IMR-90 (cell line): Measurements from ENCODE around the gene RNF151. TPM values are rescaled to one million over a fixed set of nuclear protein-coding genes. Genes with fewer than 3 reads are reported as not detected.

Experiments
- ATAC-seq: fragments of 200-7000 bp; cut with Tn5 transposase; 2 replicates; pipeline ENCODE4 v1.9.1; 2020; ENCODE audit warnings: low read depth, mild to moderate bottlenecking, moderate library complexity
- BruUV-seq: library from RNA; stranded (reverse); fragments of 400-500 nt; replicated peaks from 2 replicates; lab custom pipeline; 2021; lab: Mats Ljungman, UMichigan
- CTCF ChIA-PET: fragments of 300-600 bp; formaldehyde crosslinking; extraction: SDS; loops from one replicate; lab custom pipeline; 2021; ENCODE audit warnings: antibody characterized with exemption; lab: Yijun Ruan, JAX
- POLR2A ChIA-PET: fragments of 300-600 bp; sonication (Branson Sonifier 250); formaldehyde crosslinking; loops from one replicate; lab custom pipeline; 2022; ENCODE audit warnings: antibody characterized with exemption; ENCODE audit not compliant: unreplicated experiment; lab: Charles Lee
- DNase-seq: peaks from one replicate; pipeline ENCODE4 v3.0.0; 2013
- H2AFZ ChIP-seq: replicated peaks from 2 replicates; pipeline ENCODE3; 2013; ENCODE audit warnings: low read length, mild to moderate bottlenecking; ENCODE audit not compliant: poor library complexity
- H2AK5ac ChIP-seq: 2 replicates; pipeline ENCODE4 v1.6.1; 2013; ENCODE audit warnings: low read depth, low read length, inconsistent platforms
- H2AK9ac ChIP-seq: replicated peaks from 2 replicates; pipeline ENCODE3; 2013; ENCODE audit warnings: mild to moderate bottlenecking, low read depth, low read length, moderate library complexity; ENCODE audit not compliant: poor library complexity
- H2BK120ac ChIP-seq: 2 replicates; pipeline ENCODE4 v1.6.1; 2013; ENCODE audit warnings: low read depth, low read length, inconsistent platforms
- H2BK15ac ChIP-seq: 3 replicates; pipeline ENCODE4 v1.6.1; 2013; ENCODE audit warnings: low read depth, low read length, inconsistent platforms
- H2BK20ac ChIP-seq: 2 replicates; pipeline ENCODE4 v1.6.1; 2013; ENCODE audit warnings: low read depth, mild to moderate bottlenecking, inconsistent platforms, low read length, moderate library complexity
- H2BK5ac ChIP-seq: 2 replicates; pipeline ENCODE4 v1.6.1; 2013; ENCODE audit warnings: mild to moderate bottlenecking, low read depth, low read length, inconsistent platforms; ENCODE audit not compliant: poor library complexity, severe bottlenecking
- H3K14ac ChIP-seq: replicated peaks from 2 replicates; pipeline ENCODE4 v1.6.1; 2013; ENCODE audit warnings: low read depth, low read length, inconsistent platforms
- H3K18ac ChIP-seq: 2 replicates; pipeline ENCODE4 v1.6.1; 2013; ENCODE audit warnings: low read depth, low read length, control low read depth
- H3K23ac ChIP-seq: 2 replicates; pipeline ENCODE4 v1.6.1; 2013; ENCODE audit warnings: low read depth, low read length, inconsistent platforms
- H3K27ac ChIP-seq: 2 replicates; pipeline ENCODE4 v1.5.1; 2013; ENCODE audit warnings: mild to moderate bottlenecking, control low read depth, low read length; ENCODE audit not compliant: insufficient read depth
- H3K27me3 ChIP-seq: 2 replicates; pipeline ENCODE4 v1.6.1; 2013; ENCODE audit warnings: low read length; ENCODE audit not compliant: control insufficient read depth, insufficient read depth
- H3K36me3 ChIP-seq: 2 replicates; pipeline ENCODE4 v1.6.1; 2013; ENCODE audit warnings: low read length, mixed read lengths; ENCODE audit not compliant: control insufficient read depth, insufficient read depth
- H3K4ac ChIP-seq: 2 replicates; pipeline ENCODE4 v1.6.1; 2013; ENCODE audit warnings: low read depth, low read length, inconsistent platforms
- H3K4me1 ChIP-seq: 2 replicates; pipeline ENCODE4 v1.6.1; 2013; ENCODE audit warnings: low read length, mixed read lengths; ENCODE audit not compliant: control insufficient read depth, insufficient read depth
- H3K4me2 ChIP-seq: 2 replicates; pipeline ENCODE4 v1.6.1; 2013; ENCODE audit warnings: low read depth, mild to moderate bottlenecking, control low read depth, low read length, moderate library complexity
- H3K4me3 ChIP-seq: 2 replicates; pipeline ENCODE4 v1.5.1; 2013; ENCODE audit warnings: low read depth, mild to moderate bottlenecking, control low read depth, low read length, moderate library complexity; ENCODE audit not compliant: insufficient read depth
- H3K56ac ChIP-seq: 2 replicates; pipeline ENCODE4 v1.6.1; 2013; ENCODE audit warnings: low read length, inconsistent platforms; ENCODE audit not compliant: insufficient read depth; ENCODE audit errors: extremely low read depth
- H3K79me1 ChIP-seq, 2 experiments: 2 replicates each; pipeline ENCODE4 v1.6.1; 2013; ENCODE audit warnings: low read length in 2 of 2, inconsistent platforms in 1 of 2, low read depth in 1 of 2
- H3K9ac ChIP-seq: 2 replicates; pipeline ENCODE4 v1.6.1; 2013; ENCODE audit warnings: low read depth, low read length, control low read depth
- H3K9me1 ChIP-seq: 2 replicates; pipeline ENCODE4 v1.6.1; 2013; ENCODE audit warnings: low read length, inconsistent platforms; ENCODE audit not compliant: insufficient read depth
- H3K9me3 ChIP-seq: 2 replicates; pipeline ENCODE4 v1.6.1; 2013; ENCODE audit warnings: low read length; ENCODE audit not compliant: control insufficient read depth, insufficient read depth
- H4K20me1 ChIP-seq: 2 replicates; pipeline ENCODE4 v1.6.1; 2013; ENCODE audit warnings: low read length, inconsistent platforms; ENCODE audit not compliant: insufficient read depth
- H4K5ac ChIP-seq: 2 replicates; pipeline ENCODE4 v1.6.1; 2013; ENCODE audit warnings: mild to moderate bottlenecking, low read depth, low read length, control low read depth
- H4K8ac ChIP-seq, 2 experiments: 2 replicates each; pipeline ENCODE4 v1.6.1; 2013; ENCODE audit warnings: low read depth in 2 of 2, low read length in 2 of 2, control low read depth in 1 of 2, inconsistent platforms in 1 of 2
- H4K91ac ChIP-seq: 2 replicates; pipeline ENCODE4 v1.6.1; 2013; ENCODE audit warnings: low read depth, low read length, inconsistent platforms; ENCODE audit not compliant: insufficient read depth
- BHLHE40 ChIP-seq: fragments of 150-350 bp; IDR thresholded peaks from 2 replicates; pipeline ENCODE4 v1.6.1; 2016; ENCODE audit warnings: mild to moderate bottlenecking, low read depth, low read length
- FOS ChIP-seq: fragments of 150-350 bp; IDR thresholded peaks from 2 replicates; pipeline ENCODE4 v1.6.1; 2016; ENCODE audit warnings: low read depth, low read length
- MAZ ChIP-seq: IDR thresholded peaks from 2 replicates; pipeline ENCODE4 v1.6.1; 2012; ENCODE audit warnings: low read depth, mild to moderate bottlenecking, low read length, improper control_type of control experiment, moderate library complexity, borderline replicate concordance
- MXI1 ChIP-seq: IDR thresholded peaks from 2 replicates; pipeline ENCODE4 v1.6.1; 2012; ENCODE audit warnings: low read depth, mild to moderate bottlenecking, low read length, moderate library complexity, borderline replicate concordance
- POLR2A ChIP-seq: IDR thresholded peaks from 2 replicates; pipeline ENCODE4 v1.6.1; 2012; ENCODE audit warnings: mild to moderate bottlenecking, low read depth, low read length
- RAD21 ChIP-seq: IDR thresholded peaks from 2 replicates; pipeline ENCODE4 v1.6.1; 2012; ENCODE audit warnings: low read length, improper control_type of control experiment
- RCOR1 ChIP-seq: IDR thresholded peaks from 2 replicates; pipeline ENCODE4 v1.6.1; 2012; ENCODE audit warnings: mild to moderate bottlenecking, low read length, improper control_type of control experiment; ENCODE audit not compliant: insufficient replicate concordance
- RFX5 ChIP-seq: IDR thresholded peaks from 2 replicates; pipeline ENCODE4 v1.8.0; 2012; ENCODE audit warnings: low read depth, mild to moderate bottlenecking, low read length, moderate library complexity
- SMC3 ChIP-seq: fragments of 150-350 bp; IDR thresholded peaks from 2 replicates; pipeline ENCODE4 v1.6.1; 2016; ENCODE audit warnings: low read depth, mild to moderate bottlenecking, antibody characterized with exemption, low read length, moderate library complexity
- USF2 ChIP-seq: fragments of 150-350 bp; IDR thresholded peaks from 2 replicates; pipeline ENCODE4 v1.6.1; 2017; ENCODE audit warnings: mild to moderate bottlenecking, antibody characterized with exemption, low read length, low read depth
- WGBS, 2 experiments: methylation state at CpG; one replicate each; pipeline versions ENCODE4 v1.1.5 to v1.1.7; 2013; ENCODE audit warnings: missing lambda C conversion rate in 2 of 2; ENCODE audit not compliant: insufficient read length in 1 of 2; ENCODE audit errors: extremely low coverage in 2 of 2; 5-methylcytosine and 5-hydroxymethylcytosine counted together
- dilution Hi-C: fragments of 300-500 bp; cut with HindIII; formaldehyde crosslinking; loops from one replicate; pipeline ENCODE4 v1.14.3; 2018; ENCODE audit warnings: low sequenced_read_pairs; ENCODE audit not compliant: unreplicated experiment
- in situ Hi-C: fragments of 300-500 bp; cut with MboI; formaldehyde crosslinking; loops from 3 replicates; pipeline ENCODE4 v1.14.3; 2019; ENCODE audit warnings: low sequenced_read_pairs, inconsistent platforms, mixed read lengths
- intact Hi-C: fragments of 100-400 bp; cut with micrococcal nuclease; formaldehyde crosslinking; loops from 2 replicates; pipeline ENCODE4 v1.10.0; 2022
- polyA plus RNA-seq, 3 experiments: library from polyadenylated mRNA; depleted of rRNA; stranded (reverse); fragments of >200 nt; gene quantifications; 2 replicates each; pipeline ENCODE4 v1.2.3, GENCODE V29; 2012; ENCODE audit warnings: low replicate concordance in 1 of 3
- total RNA-seq: library from RNA; depleted of rRNA; stranded (reverse); fragments of >200 nt; gene quantifications from 2 replicates; pipeline ENCODE4 v1.2.3, GENCODE V29; 2012

RNF151 gene
- total and polyA plus RNA-seq, 2 of the 4 experiments (the other 2 are of a cell fraction) = not detected

GRCh38 chr16:1918351-1919326, 48.0 kb upstream of the RNF151 start, which contains the start of gene HS3ST6 (continued):
- TF ChIP-seq RFX5 = no peak
- TF ChIP-seq RAD21 = no peak

- H2BK15ac ChIP-seq = no peak overlapping the region
- no peak overlapping the region for H3K4me3 ChIP-seq
- CTCF ChIA-PET = no interaction called here
- no peak overlapping the region for H3K9ac ChIP-seq
- H2AK5ac ChIP-seq = no peak overlapping the region
- dilution Hi-C loops = no loop called here
- H3K23ac ChIP-seq = no peak overlapping the region
- H2AFZ ChIP-seq = no peak overlapping the region
- intact Hi-C loops = no loop called here
- no peaks in the 10 kb centered on the region for H3K79me1 ChIP-seq
- no peak overlapping the region for H4K91ac ChIP-seq
- no peak overlapping the region for H3K4ac ChIP-seq
- no peak overlapping the region for H3K14ac ChIP-seq
- no peak overlapping the region for H3K27ac ChIP-seq
- H3K27me3 ChIP-seq = peaks cover 89% of the 10 kb centered on the region
- no TSS peak for BruUV-seq
- ATAC-seq (no peak), DNase-seq (no peak)
- WGBS, 2 experiments = 29% methylated on average over 12 of the region's 30 CpGs; no CpG with 5 or more reads in 1 of the 2 experiments
- POLR2A ChIA-PET = no interaction called here
- in situ Hi-C loops = no loop called here
- H3K4me2 ChIP-seq = no peak overlapping the region
- no peaks in the 10 kb centered on the region; the same call in 1 of the 2 replicates for H3K9me3 ChIP-seq
- H3K9me1 ChIP-seq = no peaks in the 10 kb centered on the region; the same call in 1 of the 2 replicates
- no peak overlapping the region for H3K56ac ChIP-seq
- TF ChIP-seq FOS = no peak
- TF ChIP-seq MAZ = no peak
- TF ChIP-seq SMC3 = no peak
- TF ChIP-seq RCOR1 = no peak
- TF ChIP-seq USF2 = no peak
- no peak for TF ChIP-seq POLR2A
- TF ChIP-seq BHLHE40 = no peak
- TF ChIP-seq RFX5 = no peak
- TF ChIP-seq RAD21 = no peak
- no peak for TF ChIP-seq MXI1
- no peaks in the 10 kb centered on the region for H3K36me3 ChIP-seq
- H4K20me1 ChIP-seq = no peaks in the 10 kb centered on the region
- H2BK5ac ChIP-seq = no peak overlapping the region
- H4K5ac ChIP-seq = no peak overlapping the region
- no peak overlapping the region for H2BK120ac ChIP-seq
- H3K18ac ChIP-seq = no peak overlapping the region
- H3K4me1 ChIP-seq = no peaks in the 10 kb centered on the region
- H2BK20ac ChIP-seq = no peak overlapping the region
- no peak overlapping the region for H4K8ac ChIP-seq
- H2AK9ac ChIP-seq = no peak overlapping the region
These were observed 47.2 kb upstream of the RNF151 start for GRCh38 chr16:1919327-1919998.
